GM12865 (cell line): Measurements from ENCODE around the gene IMPA2.
"Not testable (repeated sequence)": the region's sequence is repeated elsewhere in the genome, so short reads cannot be mapped to it uniquely, and the experiment has no call there.

Experiments used
- DNase-seq: peaks from one replicate; pipeline ENCODE4 v3.0.0; 2010; ENCODE audit warnings: low read depth
- H3K4me3 ChIP-seq: 2 replicates; pipeline ENCODE4 v1.5.1; 2011; ENCODE audit warnings: mild to moderate bottlenecking, low read depth, low read length, control low read depth
- TF ChIP-seq, protein P1 (sequence below): IDR thresholded peaks from 2 replicates; pipeline ENCODE4 v1.5.1; 2011; ENCODE audit warnings: low read length, control low read depth, low read depth, inconsistent platforms; ENCODE audit not compliant: insufficient read depth; ENCODE audit errors: missing control alignments

Gene IMPA2

GRCh38 chr18:12035481-12035880, 54.2 kb downstream of the IMPA2 start:
- H3K4me3 ChIP-seq: no peak overlapping the region
- no peak for DNase-seq
- TF ChIP-seq, protein P1, sequence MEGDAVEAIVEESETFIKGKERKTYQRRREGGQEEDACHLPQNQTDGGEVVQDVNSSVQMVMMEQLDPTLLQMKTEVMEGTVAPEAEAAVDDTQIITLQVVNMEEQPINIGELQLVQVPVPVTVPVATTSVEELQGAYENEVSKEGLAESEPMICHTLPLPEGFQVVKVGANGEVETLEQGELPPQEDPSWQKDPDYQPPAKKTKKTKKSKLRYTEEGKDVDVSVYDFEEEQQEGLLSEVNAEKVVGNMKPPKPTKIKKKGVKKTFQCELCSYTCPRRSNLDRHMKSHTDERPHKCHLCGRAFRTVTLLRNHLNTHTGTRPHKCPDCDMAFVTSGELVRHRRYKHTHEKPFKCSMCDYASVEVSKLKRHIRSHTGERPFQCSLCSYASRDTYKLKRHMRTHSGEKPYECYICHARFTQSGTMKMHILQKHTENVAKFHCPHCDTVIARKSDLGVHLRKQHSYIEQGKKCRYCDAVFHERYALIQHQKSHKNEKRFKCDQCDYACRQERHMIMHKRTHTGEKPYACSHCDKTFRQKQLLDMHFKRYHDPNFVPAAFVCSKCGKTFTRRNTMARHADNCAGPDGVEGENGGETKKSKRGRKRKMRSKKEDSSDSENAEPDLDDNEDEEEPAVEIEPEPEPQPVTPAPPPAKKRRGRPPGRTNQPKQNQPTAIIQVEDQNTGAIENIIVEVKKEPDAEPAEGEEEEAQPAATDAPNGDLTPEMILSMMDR: no peak

GRCh38 chr18:12036201-12036751, 55.0 kb downstream of the IMPA2 start:
- no peak overlapping the region for H3K4me3 ChIP-seq
- DNase-seq: no peak
- TF ChIP-seq, protein P1: no peak

- DNase-seq: no peak
- TF ChIP-seq, protein P1: no peak
- no peak overlapping the region; the same call in 1 of the 2 replicates for H3K4me3 ChIP-seq
Observed at GRCh38 chr18:12038082-12038638, 56.9 kb downstream of the IMPA2 start.

DNA sequence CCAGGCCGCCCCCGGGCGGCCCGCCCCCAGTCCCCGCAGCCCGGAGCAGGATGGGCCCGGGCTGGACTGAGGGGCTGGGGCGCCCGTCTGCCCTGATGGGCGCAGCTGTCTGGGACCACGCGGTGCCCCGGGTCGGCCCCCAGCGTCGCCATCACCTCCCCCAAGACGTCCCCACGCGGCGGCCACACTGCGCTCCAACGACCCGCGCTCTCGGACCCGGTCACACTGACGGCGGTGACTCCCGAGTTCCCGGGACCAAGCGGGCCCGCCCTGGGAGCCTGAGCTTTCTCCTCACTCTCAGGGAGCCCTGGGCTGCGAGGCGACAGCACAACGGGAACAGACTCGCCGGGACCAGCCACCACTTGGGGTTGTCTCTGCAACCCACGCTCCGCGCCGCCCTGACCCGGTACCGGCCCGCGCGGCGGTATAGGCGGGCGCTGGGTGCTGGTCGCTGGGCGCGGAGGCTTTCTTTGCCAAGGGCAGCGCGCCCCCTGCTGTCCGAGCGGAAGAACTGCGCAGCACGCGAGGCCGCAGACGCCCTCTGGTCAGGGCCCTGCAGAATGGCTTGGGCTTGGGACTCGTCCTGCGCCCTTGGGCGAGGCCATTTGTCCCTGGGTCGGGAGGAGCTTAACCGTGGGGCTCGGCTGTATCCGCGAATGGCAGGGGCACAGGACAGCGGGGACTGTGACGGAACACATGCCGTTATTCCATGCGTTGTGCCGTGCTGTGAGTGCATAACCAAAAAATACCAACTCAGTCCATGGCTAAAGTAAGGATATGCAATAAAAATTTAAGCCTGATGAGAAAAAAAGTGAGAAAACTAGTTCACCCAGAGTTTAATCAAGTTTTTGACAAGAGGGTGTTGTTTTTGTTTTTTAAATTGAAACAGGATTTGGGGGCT, 57.6 kb downstream of the IMPA2 start:
- H3K4me3 ChIP-seq: peak overlapping the region; percentile 41
- TF ChIP-seq, protein P1: peak; percentile 96
- peak; percentile 79 for DNase-seq

- not testable (repeated sequence) for H3K4me3 ChIP-seq
Observed at GRCh38 chr18:12039540-12039930, 58.2 kb downstream of the IMPA2 start.

DNA sequence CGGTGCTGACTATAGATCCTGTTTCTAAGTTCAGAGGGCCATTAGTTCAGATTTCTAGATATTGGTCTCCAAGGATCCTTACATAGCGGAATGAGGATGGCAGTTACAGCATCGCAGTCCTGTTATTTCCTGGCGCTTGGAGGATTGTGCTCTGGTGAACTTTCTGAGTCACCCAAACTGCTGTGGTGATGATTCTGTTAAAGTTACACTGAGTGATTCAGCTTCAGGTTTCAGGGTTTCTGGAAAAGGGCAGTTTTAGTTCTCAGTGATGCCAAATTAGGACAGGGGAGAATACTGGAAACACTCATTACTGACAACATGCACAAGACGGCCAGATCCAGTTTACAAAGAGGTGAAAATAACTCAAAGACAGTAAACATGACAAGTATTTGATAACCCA, 60.3 kb downstream of the IMPA2 start:
- TF ChIP-seq, protein P1: no peak
- peak; percentile 31 for DNase-seq
- no peak overlapping the region for H3K4me3 ChIP-seq

More at GRCh38 chr18:12039540-12039930, 58.2 kb downstream of the IMPA2 start:
- DNase-seq: not testable (repeated sequence)

DNA sequence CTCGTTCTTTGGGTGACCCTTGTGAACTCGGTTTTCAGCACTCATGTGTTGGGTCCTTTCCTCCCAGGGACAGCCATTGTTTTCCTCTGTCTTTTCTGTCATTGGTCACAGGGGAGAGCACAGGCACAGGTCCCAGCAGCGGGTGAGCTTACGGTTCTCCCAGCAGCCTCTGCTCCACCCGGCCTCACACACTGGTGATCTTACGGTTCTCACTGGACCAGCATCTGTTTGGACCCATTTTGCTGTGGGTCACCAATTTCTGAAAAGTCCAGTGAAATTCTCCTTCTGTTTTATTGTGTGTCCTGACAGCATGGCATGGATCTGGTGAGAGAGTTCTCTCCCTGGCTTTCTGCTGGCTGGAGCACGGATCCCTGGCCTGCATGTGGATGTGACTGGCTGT, 62.5 kb downstream of the IMPA2 start:
- DNase-seq: no peak
- no peak overlapping the region for H3K4me3 ChIP-seq
- TF ChIP-seq, protein P1: no peak
